Measurements from ENCODE around the gene PPP1R36.
A peak's percentile ranks its signal among the peaks of the same experiment; 100 is the strongest.

Gene PPP1R36

GRCh38 chr14:64510825-64511671 lies 38.7 kb upstream of the PPP1R36 start:
- Histone ChIP-seq H3K4me1 (ENCODE audit: insufficient read depth, low read length, poor library complexity, severe bottlenecking) (peaks cover 54% of the 10 kb centered on the region), H3K36me3 (ENCODE audit: insufficient read depth, low read length) (peaks cover 7% of the 10 kb centered on the region; the same call in 1 of the 2 replicates), H4K20me1 (ENCODE audit: insufficient read depth, low read length, poor library complexity, severe bottlenecking) (peaks cover 88% of the 10 kb centered on the region), H3K9ac (ENCODE audit: low read depth, low read length, poor library complexity, severe bottlenecking) (peak overlapping the region; percentile 19), H3F3A (ENCODE audit: low read depth) (peaks cover 6% of the 10 kb centered on the region), H3K9me3 (ENCODE audit: insufficient read depth, low read depth, low read length) (no peaks in the 10 kb centered on the region), H3K27me3 (ENCODE audit: insufficient read depth, low read length, poor library complexity, severe bottlenecking) (no peaks in the 10 kb centered on the region), H3K4me2 (ENCODE audit: low read depth, low read length, poor library complexity, severe bottlenecking) (peak overlapping the region; percentile 99), H3K9me2 (replicated peaks; ENCODE audit: low read depth, low read length) (no peaks in the 10 kb centered on the region), H2AFZ (ENCODE audit: low read length) (no peak overlapping the region), H3K79me2 (ENCODE audit: insufficient read depth, low read length) (peaks cover 100% of the 10 kb centered on the region), H3K4me3 (ENCODE audit: low read length, poor library complexity, severe bottlenecking) (peak overlapping the region; percentile 80)
- TF ChIP-seq CTCF (conservative IDR thresholded peaks at IDR 0.05; ENCODE audit: low read length) (peak; percentile 97), EZH2phosphoT487 (IDR thresholded peaks at IDR 0.05; ENCODE audit: borderline replicate concordance) (no peak)

GRCh38 chr14:64513271-64513670 lies 36.5 kb upstream of the PPP1R36 start:
- Histone ChIP-seq H3K27me3 (ENCODE audit: insufficient read depth, low read length, poor library complexity, severe bottlenecking) (no peaks in the 10 kb centered on the region), H3K9me3 (ENCODE audit: insufficient read depth, low read depth, low read length) (no peaks in the 10 kb centered on the region), H3F3A (ENCODE audit: low read depth) (peaks cover 6% of the 10 kb centered on the region), H3K4me1 (ENCODE audit: insufficient read depth, low read length, poor library complexity, severe bottlenecking) (peaks cover 44% of the 10 kb centered on the region), H3K79me2 (ENCODE audit: insufficient read depth, low read length) (peaks cover 99% of the 10 kb centered on the region), H4K20me1 (ENCODE audit: insufficient read depth, low read length, poor library complexity, severe bottlenecking) (peaks cover 88% of the 10 kb centered on the region), H2AFZ (ENCODE audit: low read length) (no peak overlapping the region), H3K9me2 (replicated peaks; ENCODE audit: low read depth, low read length) (no peaks in the 10 kb centered on the region), H3K4me2 (ENCODE audit: low read depth, low read length, poor library complexity, severe bottlenecking) (peak overlapping the region; percentile 99), H3K9ac (ENCODE audit: low read depth, low read length, poor library complexity, severe bottlenecking) (no peak overlapping the region), H3K4me3 (ENCODE audit: low read length, poor library complexity, severe bottlenecking) (peak overlapping the region; percentile 3), H3K36me3 (ENCODE audit: insufficient read depth, low read length) (peaks cover 7% of the 10 kb centered on the region; the same call in 1 of the 2 replicates)
- no peak for TF ChIP-seq EZH2phosphoT487 (IDR thresholded peaks at IDR 0.05; ENCODE audit: borderline replicate concordance)
- no peak for TF ChIP-seq CTCF (conservative IDR thresholded peaks at IDR 0.05; ENCODE audit: low read length)

GRCh38 chr14:64515053-64515452 lies 34.7 kb upstream of the PPP1R36 start:
- Histone ChIP-seq H3K9me3 (ENCODE audit: insufficient read depth, low read depth, low read length) (no peaks in the 10 kb centered on the region), H3K4me1 (ENCODE audit: insufficient read depth, low read length, poor library complexity, severe bottlenecking) (peaks cover 32% of the 10 kb centered on the region), H2AFZ (ENCODE audit: low read length) (no peak overlapping the region), H3K9me2 (replicated peaks; ENCODE audit: low read depth, low read length) (no peaks in the 10 kb centered on the region), H3F3A (ENCODE audit: low read depth) (peaks cover 5% of the 10 kb centered on the region), H3K4me3 (ENCODE audit: low read length, poor library complexity, severe bottlenecking) (no peak overlapping the region), H3K4me2 (ENCODE audit: low read depth, low read length, poor library complexity, severe bottlenecking) (peak overlapping the region; percentile 3), H3K79me2 (ENCODE audit: insufficient read depth, low read length) (peaks cover 99% of the 10 kb centered on the region), H3K9ac (ENCODE audit: low read depth, low read length, poor library complexity, severe bottlenecking) (no peak overlapping the region), H3K36me3 (ENCODE audit: insufficient read depth, low read length) (peaks cover 7% of the 10 kb centered on the region; the same call in 1 of the 2 replicates), H3K27me3 (ENCODE audit: insufficient read depth, low read length, poor library complexity, severe bottlenecking) (no peaks in the 10 kb centered on the region), H4K20me1 (ENCODE audit: insufficient read depth, low read length, poor library complexity, severe bottlenecking) (peaks cover 85% of the 10 kb centered on the region)
- TF ChIP-seq CTCF (conservative IDR thresholded peaks at IDR 0.05; ENCODE audit: low read length) (no peak), EZH2phosphoT487 (IDR thresholded peaks at IDR 0.05; ENCODE audit: borderline replicate concordance) (no peak)
